ENCODE results near the gene MPHOSPH6.
"Not testable (repeated sequence)": the region's sequence is repeated elsewhere in the genome, so short reads cannot be mapped to it uniquely, and the experiment has no call there.

Gene MPHOSPH6

DNA sequence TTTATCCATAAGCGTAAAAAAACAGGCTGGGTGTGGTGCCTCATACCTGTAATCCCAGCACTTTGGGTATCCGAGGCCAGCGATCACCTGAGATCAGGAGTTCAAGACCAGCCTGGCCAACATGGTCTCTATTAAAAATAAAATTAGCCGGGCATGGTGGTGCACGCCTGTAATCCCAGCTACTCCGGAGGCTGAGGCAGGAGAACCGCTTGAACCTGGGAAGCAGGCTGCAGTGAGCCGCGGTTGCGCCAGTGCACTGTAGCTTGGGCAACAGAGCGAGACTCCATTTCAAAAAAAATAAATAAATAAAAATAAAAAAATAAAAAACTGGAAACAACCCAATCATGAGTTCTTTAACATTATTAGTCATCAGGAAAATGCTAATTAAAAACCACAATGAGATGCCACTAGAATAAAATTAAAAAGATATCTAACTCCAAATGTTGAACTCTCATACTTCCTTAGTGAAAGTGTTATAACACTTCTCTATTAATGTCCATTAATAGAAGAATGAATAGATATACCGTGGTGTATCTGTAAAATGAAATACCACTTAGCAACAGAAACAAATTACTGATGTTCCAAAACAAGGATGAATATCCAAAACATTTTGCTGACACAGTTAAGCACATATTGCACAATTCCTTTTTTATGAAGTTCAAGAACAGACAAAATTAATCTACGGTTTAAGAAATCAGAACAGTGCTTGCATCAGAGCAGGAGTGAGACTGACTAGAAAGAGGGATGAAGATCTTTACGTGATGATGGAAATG, 13.1 kb downstream of the MPHOSPH6 start:
- no peak for DNase-seq (ENCODE audit: low read depth in 1 of 2, low spot score in 1 of 2)

DNA sequence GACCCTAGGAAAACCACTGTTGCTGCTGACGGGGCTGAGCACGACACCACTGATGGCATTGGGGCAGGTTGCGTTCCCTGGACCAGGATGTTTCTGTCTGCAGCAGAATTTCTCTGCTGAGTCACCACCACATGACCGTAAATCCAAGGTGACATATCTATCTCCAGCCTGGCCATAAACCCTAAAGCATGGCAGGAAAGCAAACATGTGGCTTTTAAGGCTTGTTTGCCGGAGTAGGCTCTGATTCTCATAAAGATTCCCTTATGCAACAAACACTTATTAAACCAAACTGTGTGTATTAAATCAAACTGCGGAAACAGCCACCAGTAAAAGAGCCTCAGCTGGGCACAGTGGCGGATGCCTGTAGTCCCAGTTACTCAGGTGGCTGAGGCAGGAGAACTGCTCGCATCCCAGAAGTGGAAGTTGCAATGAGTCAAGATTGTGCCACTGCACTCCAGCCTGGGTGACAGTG, 17.3 kb downstream of the MPHOSPH6 start:
- peak; percentile 100 for TF ChIP-seq JUND (IDR thresholded peaks at IDR 0.05; ENCODE audit: low read depth)
- peak; percentile 55 to 97 for DNase-seq (ENCODE audit: low read depth in 1 of 2, low spot score in 1 of 2)
- in situ Hi-C loops (cut with HindIII; ENCODE audit: low pct_unique_long_range_greater_than_20kb, low sequenced_read_pairs) = no loop called here

More for the DNA sequence above, 13.1 kb downstream of the MPHOSPH6 start:
- no peak for TF ChIP-seq JUND (IDR thresholded peaks at IDR 0.05; ENCODE audit: low read depth)
- in situ Hi-C loops (cut with HindIII; ENCODE audit: low pct_unique_long_range_greater_than_20kb, low sequenced_read_pairs) = no loop called here

DNA sequence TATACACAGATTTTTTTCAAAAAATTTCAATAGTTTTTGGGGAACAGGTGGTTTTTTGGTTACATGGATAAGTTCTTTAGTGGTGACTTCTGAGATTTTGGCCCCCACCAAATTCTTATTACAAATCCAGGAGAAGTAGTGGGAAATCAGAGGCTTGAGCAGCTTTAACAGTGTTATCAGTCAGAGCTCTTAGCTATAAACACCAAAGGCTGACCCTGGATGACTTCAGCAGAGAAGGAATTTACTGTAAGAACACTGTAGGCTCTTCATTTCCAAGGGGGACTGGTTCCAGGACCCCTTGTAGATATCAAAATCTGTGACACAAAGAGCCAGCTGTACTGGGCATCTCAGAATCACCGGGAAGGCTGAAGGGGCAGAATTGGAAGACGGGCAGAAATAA, 17.8 kb downstream of the MPHOSPH6 start:
- no peak for DNase-seq (ENCODE audit: low read depth in 1 of 2, low spot score in 1 of 2)
- TF ChIP-seq JUND (IDR thresholded peaks at IDR 0.05; ENCODE audit: low read depth) = no peak
- in situ Hi-C loops (cut with HindIII; ENCODE audit: low pct_unique_long_range_greater_than_20kb, low sequenced_read_pairs) = no loop called here

DNA sequence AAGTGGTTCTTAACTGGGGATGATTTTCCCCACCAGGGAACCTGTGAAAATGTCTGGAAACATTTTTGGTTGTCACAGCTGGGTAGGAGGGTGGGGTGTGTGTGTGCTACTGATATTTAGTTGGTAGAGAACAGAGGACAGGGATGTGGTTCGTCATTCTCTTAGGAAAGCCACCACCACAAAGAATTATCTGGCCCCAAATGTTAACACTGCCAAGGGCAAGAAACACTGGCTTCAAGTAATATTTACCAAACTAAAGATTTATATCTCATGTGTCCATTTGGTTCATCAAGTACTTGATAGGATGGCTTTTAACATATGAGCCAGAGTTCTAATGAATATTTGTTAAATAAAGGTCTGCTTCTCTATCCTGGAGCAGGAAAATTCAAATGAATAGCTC, 19.5 kb downstream of the MPHOSPH6 start:
- DNase-seq (ENCODE audit: low read depth in 1 of 2, low spot score in 1 of 2) = peak in 1 of 2 experiments; percentile 88
- in situ Hi-C loops (cut with HindIII; ENCODE audit: low pct_unique_long_range_greater_than_20kb, low sequenced_read_pairs) = no loop called here
- TF ChIP-seq JUND (IDR thresholded peaks at IDR 0.05; ENCODE audit: low read depth) = peak; percentile 86

DNA sequence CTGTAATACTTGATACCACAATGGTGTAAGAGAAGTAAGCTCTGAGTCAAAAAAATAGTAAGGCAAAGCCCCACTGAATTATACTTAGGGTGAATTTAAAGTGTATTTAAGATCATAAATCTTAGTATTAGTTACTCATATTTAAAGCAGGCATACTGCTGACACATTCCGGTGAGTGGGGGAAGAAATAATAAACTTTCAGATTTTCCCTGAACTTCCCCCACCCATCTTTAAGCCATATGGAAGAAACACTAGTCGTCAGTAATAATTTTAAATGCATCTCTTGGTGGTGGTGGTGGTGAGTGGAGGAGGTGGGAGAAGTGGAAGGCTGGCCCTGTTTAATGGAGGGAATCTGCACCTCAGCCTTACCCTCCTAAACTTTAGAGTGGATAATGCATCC, 20.5 kb downstream of the MPHOSPH6 start:
- in situ Hi-C loops (cut with HindIII; ENCODE audit: low pct_unique_long_range_greater_than_20kb, low sequenced_read_pairs) = no loop called here
- no peak for DNase-seq (ENCODE audit: low read depth in 1 of 2, low spot score in 1 of 2)
- no peak for TF ChIP-seq JUND (IDR thresholded peaks at IDR 0.05; ENCODE audit: low read depth)

DNA sequence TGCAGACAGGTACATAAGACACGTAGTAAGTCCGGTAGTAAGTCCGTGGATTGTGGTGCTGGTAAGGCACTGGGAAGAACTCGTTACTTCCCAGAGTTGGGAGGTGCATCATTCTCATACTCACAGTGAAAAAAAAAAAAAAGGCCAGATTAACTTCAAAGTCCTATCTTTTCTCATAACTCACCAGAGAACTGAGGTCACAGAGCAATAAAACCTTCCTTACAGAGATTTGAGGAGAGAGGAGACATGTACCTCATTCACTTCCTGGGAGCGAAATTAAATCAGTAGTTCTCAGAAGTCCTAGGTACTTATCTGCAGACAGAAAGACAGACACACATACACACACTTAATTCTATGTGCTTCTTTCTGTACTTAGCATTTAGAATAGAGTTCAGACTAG, 22.5 kb downstream of the MPHOSPH6 start:
- DNase-seq (ENCODE audit: low read depth in 1 of 2, low spot score in 1 of 2) = no peak
- TF ChIP-seq JUND (IDR thresholded peaks at IDR 0.05; ENCODE audit: low read depth) = no peak
- in situ Hi-C loops (cut with HindIII; ENCODE audit: low pct_unique_long_range_greater_than_20kb, low sequenced_read_pairs) = no loop called here

DNA sequence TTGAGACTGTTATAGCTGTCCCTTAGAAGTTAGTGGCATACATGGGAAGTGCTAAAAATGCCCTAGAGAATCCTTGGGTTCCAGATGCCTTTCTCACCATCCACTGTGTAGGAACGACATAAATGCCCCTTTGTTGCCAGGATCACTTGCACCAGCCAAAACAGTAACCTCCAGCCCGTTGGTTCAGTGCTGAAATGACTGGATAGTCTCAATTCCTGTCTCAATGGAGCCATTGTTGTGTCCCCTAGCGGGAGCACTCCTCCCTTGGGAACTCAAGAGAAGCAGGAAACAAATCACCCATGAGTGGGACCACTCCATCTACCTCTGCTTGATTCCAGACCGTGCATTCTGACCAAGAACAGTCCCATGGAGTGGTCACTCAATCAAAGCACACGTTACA, 23.1 kb downstream of the MPHOSPH6 start:
- in situ Hi-C loops (cut with HindIII; ENCODE audit: low pct_unique_long_range_greater_than_20kb, low sequenced_read_pairs) = no loop called here
- TF ChIP-seq JUND (IDR thresholded peaks at IDR 0.05; ENCODE audit: low read depth) = no peak
- DNase-seq (ENCODE audit: low read depth in 1 of 2, low spot score in 1 of 2) = no peak

DNA sequence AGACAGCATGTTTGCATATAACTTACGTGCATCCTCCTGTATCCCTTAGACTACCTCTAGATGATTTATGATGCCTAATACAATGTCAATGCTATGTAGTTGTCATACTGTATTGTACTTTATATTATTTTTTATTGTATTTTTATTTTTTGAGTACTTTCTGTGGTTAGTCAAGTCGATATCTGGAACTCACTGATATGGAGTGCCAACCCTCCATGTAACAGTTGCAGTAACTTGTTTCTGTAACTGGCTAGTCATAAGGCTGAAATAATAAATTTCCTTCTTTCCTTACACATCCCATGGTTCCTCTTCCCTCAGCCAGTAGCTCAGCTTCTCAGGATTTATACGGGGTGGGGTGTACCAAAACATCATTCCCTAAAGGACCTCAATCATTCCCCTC, 23.5 kb downstream of the MPHOSPH6 start:
- in situ Hi-C loops (cut with HindIII; ENCODE audit: low pct_unique_long_range_greater_than_20kb, low sequenced_read_pairs) = no loop called here

DNA sequence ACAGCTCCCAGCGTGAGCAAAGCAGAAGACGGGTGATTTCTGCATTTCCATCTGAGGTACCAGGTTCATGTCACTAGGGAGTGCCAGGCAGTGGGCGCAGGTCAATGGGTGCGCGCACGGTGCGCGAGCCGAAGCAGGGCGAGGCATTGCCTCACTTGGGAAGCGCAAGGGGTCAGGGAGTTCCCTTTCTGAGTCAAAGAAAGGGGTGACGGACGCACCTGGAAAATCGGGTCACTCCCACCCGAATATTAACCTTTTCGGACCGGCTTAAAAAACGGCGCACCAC, 30.8 kb downstream of the MPHOSPH6 start:
- in situ Hi-C loops (cut with HindIII; ENCODE audit: low pct_unique_long_range_greater_than_20kb, low sequenced_read_pairs) = not testable (repeated sequence)
- DNase-seq (ENCODE audit: low read depth in 1 of 2, low spot score in 1 of 2) = peak in 1 of 2 experiments; percentile 45

More for the DNA sequence above, 23.5 kb downstream of the MPHOSPH6 start:
- DNase-seq (ENCODE audit: low read depth in 1 of 2, low spot score in 1 of 2) = no peak
- TF ChIP-seq JUND (IDR thresholded peaks at IDR 0.05; ENCODE audit: low read depth) = no peak

DNA sequence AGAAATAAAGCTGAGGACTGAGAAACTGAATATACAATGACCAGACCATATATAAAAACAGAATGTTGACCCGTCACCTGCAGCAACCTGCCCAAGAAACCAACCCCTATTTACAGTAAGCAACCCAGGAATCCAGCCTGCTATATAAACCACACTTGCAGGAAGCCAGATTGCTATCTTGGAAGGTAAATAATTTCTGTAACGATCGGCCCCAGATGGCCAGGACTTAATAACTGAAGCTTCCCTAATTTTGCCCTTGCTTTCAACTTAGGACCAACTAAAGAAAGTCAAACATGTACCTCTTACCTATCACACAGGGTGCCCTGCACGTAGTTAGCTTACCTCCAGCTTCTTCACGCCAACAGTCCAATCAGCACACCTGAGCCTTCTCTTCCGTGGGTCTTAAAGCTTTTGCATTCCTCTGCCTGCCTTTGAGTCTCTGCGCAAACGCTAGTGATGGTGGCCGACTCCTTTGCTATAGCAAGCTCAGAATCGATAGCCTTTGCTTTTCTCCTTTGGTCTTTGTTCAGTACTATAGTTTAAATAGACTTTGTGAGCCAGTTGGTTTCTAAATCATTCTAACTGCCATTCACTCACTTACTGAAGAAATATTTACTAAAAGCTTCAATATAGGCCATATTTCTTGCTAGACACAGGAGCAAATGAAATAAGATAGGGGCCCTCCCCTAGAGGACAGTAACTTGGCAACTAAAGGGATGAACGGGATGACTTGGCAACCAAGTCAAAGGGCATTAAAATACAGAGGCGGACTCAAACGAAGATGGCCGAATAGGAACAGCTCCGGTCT, 31.3 kb downstream of the MPHOSPH6 start:
- in situ Hi-C loops (cut with HindIII; ENCODE audit: low pct_unique_long_range_greater_than_20kb, low sequenced_read_pairs) = no loop called here
- peak; percentile 99 for TF ChIP-seq JUND (IDR thresholded peaks at IDR 0.05; ENCODE audit: low read depth)
- peak; percentile 69 to 99 for DNase-seq (ENCODE audit: low read depth in 1 of 2, low spot score in 1 of 2)

DNA sequence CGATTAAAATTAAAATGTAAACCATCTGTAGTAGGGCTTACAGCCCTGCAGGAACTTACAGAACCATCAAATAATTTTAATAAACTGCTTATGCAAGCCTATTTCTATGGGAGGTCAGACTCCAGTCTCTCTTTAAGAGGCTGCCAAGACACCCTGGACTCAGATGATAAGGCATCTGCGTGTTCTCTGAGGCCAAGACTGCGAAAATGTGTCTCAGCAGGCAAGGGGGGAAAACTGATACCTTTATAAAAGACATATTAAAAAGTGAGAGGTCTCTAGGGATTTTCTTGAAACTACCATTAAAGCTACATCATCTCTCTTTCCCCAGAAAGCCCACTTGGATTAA, 32.2 kb downstream of the MPHOSPH6 start:
- TF ChIP-seq JUND (IDR thresholded peaks at IDR 0.05; ENCODE audit: low read depth) = no peak
- peak in 1 of 2 experiments; percentile 51 for DNase-seq (ENCODE audit: low read depth in 1 of 2, low spot score in 1 of 2)
- in situ Hi-C loops (cut with HindIII; ENCODE audit: low pct_unique_long_range_greater_than_20kb, low sequenced_read_pairs) = no loop called here

DNA sequence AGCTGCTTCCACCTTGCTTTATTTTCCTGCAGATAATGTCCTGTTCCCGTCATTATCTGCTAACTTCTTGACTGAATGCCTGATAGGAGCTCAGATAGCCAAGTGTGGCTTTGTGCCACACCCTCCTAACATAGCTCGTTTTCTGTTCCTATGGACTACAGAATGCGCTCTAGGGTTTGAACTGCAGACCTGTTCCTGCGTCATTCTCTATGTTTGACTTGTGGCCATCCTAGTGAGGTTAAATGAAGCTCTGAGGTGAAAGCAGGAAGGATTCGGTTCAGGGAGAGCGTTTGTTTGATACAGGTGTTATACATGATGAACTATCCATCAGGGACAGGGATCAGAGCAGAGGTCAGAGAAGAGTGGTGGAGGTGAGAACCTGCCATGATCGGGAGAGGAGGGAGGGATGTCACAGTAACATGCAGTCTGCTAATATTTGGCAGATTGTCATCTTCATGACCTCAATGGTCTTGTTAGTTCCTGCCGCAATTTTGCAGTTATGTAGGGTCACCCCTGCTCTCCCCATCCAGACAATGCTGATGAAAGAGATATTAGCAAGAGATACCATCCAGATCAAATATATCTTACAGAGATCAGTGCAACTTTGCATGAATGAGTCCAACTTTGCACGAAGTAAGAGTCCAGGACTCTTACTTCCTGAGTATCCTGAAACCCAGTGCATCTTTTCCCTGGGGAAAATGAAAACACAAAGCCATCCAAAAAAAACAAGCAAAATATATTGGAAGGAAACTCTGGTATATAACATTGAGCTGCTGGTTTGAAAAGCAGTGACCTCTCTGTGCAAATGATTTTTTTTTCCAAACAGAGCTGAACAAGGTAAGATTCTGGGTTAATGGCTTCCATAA, 32.8 kb downstream of the MPHOSPH6 start:
- DNase-seq (ENCODE audit: low read depth in 1 of 2, low spot score in 1 of 2) = peak in 1 of 2 experiments; percentile 90
- peak; percentile 81; the same call in 1 of the 2 replicates for TF ChIP-seq JUND (IDR thresholded peaks at IDR 0.05; ENCODE audit: low read depth)
- in situ Hi-C loops (cut with HindIII; ENCODE audit: low pct_unique_long_range_greater_than_20kb, low sequenced_read_pairs) = no loop called here
